ENCODE results near the gene GLRX2.
"Not testable (repeated sequence)": the region's sequence is repeated elsewhere in the genome, so short reads cannot be mapped to it uniquely, and the experiment has no call there.

Gene GLRX2

GRCh38 chr1:193062698-193063463, 42.3 kb downstream of the GLRX2 start:
- DNase-seq (ENCODE audit: low read depth in 2 of 2): no peak

GRCh38 chr1:193060938-193061337, 44.3 kb downstream of the GLRX2 start:
- DNase-seq (ENCODE audit: low read depth in 2 of 2): no peak

GRCh38 chr1:193060406-193060805, 44.8 kb downstream of the GLRX2 start:
- no peak for DNase-seq (ENCODE audit: low read depth in 2 of 2)

DNA sequence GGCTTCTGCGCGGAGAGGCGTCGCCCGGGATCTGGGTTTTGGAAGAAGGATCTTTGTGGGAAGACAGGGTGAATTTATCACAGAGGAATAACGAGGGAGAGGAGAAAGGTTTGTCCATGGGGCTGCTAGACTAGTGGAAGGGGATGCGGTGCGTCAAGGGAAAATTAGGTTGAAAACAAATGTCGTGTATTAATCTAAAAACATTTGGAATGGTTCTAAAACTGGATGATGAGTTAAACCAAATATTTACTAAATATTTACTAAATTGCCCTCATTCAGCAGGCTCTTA, 45.2 kb downstream of the GLRX2 start:
- DNase-seq (ENCODE audit: low read depth in 2 of 2): no peak

DNA sequence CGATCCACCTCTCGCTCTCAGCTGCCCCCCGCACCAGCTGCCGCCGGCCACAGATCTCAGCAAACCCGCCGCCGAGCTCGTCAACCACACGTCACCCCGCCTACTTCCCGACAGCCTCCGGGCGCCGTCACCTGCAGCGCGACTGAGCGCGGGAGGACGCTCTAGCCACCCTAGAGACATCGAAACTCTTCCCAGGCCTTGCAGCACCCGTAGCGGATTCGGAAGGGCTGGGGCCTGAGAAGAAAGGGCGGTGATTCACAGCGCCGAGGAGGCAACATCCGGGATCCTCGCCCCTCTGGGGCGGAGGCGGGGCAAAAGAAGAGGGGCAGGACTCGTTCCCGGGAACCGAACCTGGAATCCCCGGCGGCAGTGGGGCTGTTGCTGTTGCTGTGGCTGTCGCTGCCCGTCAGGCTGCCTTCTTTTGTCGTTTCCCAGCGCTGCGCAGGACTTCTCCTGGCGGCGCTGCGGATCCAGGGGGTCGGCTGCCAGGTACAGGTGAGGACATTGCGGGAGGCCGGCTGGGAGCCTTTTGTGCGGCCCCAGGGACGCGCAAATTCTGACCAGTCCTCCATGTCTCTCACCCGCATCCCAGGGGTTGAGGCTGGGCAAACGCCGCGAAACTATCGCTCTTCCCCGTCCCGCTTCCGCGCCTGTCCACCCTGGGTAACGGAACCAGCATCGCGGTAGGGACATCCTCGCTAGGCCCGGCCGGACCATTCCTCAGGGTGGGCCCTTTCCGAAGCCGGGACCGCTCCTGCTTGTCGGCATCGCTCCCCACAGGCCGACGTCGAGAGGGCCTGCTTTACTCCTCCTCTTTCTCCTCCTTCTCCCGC, 45.7 kb downstream of the GLRX2 start, which contains the start of the genes RO60 and UCHL5:
Gene RO60 (plus strand): TSS at position 331 of the 833 bp plus-strand sequence. CDS start 9,443 bp downstream, outside the sequence.
Gene UCHL5 (minus strand): TSS at position 79 of the 833 bp plus-strand sequence. CDS start 100 bp downstream, outside the sequence.
- DNase-seq (ENCODE audit: low read depth in 2 of 2): peak; percentile 87 to 90

DNA sequence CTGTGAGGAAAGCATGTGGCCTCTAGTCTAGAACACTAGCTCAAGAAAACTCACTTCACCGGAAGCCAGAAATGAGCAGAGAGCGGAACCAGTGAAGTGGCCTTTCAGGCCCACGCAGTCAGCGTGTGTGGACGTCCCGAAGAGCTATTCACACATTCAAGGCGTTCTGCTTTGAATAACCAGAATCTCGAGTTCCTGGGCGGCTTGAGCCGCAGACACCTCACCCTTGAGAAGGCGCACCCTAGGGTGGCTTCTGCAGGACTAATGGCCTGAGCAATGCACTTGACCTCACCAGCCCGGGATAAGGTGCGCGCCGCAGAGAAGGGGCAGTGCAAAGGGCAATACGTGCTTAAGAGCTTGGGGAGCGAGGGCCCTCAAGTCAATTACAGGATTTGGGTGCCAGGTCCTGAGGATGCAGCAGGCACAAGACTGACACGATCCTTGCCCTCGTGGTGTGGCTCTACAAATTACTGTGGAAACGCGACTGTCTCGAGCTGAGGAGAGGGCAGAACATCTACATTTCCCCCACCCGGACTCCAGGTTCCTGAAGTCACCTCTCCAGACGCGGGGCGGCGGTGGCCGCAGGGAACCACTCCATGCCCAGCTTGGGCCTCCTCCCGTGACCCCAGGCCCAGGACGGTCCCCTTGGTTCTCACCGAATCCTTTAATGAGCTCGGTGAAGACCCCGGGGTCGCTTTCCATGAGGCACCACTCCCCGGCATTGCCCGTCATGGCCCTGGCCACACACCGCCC, 46.5 kb downstream of the GLRX2 start:
- DNase-seq (ENCODE audit: low read depth in 2 of 2): peak; percentile 29 to 38

DNA sequence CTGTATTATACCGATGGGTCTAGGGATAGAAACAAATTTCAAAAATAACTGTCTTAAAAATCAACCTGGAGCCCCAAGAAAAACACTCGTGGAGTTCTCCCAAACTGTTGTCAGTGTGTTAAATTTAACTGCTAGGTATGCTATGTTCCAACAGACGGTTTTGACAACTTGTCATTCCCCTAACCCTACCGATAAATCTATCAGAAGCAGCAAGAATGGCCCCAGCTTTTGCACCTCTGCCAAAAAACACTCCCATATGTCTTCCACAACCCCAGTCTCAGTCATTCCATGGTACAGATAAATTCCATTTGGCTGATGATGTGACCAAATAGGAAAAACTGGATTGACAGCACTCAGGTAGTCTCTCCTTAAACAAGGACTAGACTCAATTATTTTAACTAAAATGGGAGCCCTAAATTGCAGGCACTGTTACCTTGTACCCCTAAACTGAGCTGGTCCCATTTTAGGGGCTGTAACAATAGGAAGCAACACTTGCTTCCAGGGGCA, 51.0 kb downstream of the GLRX2 start:
- DNase-seq (ENCODE audit: low read depth in 2 of 2): no peak

- DNase-seq (ENCODE audit: low read depth in 2 of 2): not testable (repeated sequence)
These were observed 56.3 kb downstream of the GLRX2 start for GRCh38 chr1:193048913-193049312.
